BJ (cell line): Measurements from ENCODE around the gene NOD2. TPM values are rescaled to one million over a fixed set of nuclear protein-coding genes. Genes with fewer than 3 reads are reported as not detected.

ENCODE experiments used
- CTCF ChIA-PET: fragments of 350-600 bp; formaldehyde crosslinking; extraction: SDS; loops from one replicate; lab custom pipeline; 2021; ENCODE audit warnings: antibody characterized with exemption, inconsistent platforms; lab: Yijun Ruan, JAX
- POLR2A ChIA-PET: fragments of 300-600 bp; sonication (Branson Sonifier 250); formaldehyde crosslinking; extraction: SDS; loops from one replicate; lab custom pipeline; 2021; ENCODE audit warnings: antibody characterized with exemption; lab: Charles Lee
- DNase-seq: peaks from one replicate; pipeline ENCODE4 v3.0.0-alpha.2; 2011; ENCODE audit warnings: low read depth
- H3K27me3 ChIP-seq: 2 replicates; pipeline ENCODE4 v1.6.0; 2011; ENCODE audit warnings: low read length; ENCODE audit not compliant: control insufficient read depth, insufficient read depth
- H3K36me3 ChIP-seq: 2 replicates; pipeline ENCODE4 v1.5.1; 2011; ENCODE audit warnings: low read length; ENCODE audit not compliant: control insufficient read depth, insufficient read depth
- H3K4me3 ChIP-seq: 2 replicates; pipeline ENCODE4 v1.5.1; 2011; ENCODE audit warnings: low read depth, mild to moderate bottlenecking, control low read depth, low read length
- polyA plus RNA-seq: library from polyadenylated mRNA; depleted of rRNA; stranded (reverse); fragments of >200 nt; gene quantifications from 2 replicates; pipeline ENCODE4 v1.2.3, GENCODE V29; 2011
- TF ChIP-seq, protein P1 (sequence below): IDR thresholded peaks from 2 replicates; pipeline ENCODE4 v1.5.1; 2011; ENCODE audit warnings: low read depth, mild to moderate bottlenecking, control low read depth, inconsistent platforms, low read length, moderate library complexity; ENCODE audit not compliant: insufficient read depth

Gene NOD2
- polyA plus RNA-seq, 1 experiment, result not detected

- ChIA-PET POLR2A (no interaction called here), CTCF (interaction anchor here (1.0 kb wide), 1 partner anchor 11 kb away, joined by 3 read pairs; no protein-coding TSS in a partner anchor)
- DNase-seq, result no peak
- no peaks in the 10 kb centered on the region for H3K36me3 ChIP-seq
- H3K4me3 ChIP-seq, result no peak overlapping the region
- H3K27me3 ChIP-seq, result no peaks in the 10 kb centered on the region
- TF ChIP-seq, protein P1, sequence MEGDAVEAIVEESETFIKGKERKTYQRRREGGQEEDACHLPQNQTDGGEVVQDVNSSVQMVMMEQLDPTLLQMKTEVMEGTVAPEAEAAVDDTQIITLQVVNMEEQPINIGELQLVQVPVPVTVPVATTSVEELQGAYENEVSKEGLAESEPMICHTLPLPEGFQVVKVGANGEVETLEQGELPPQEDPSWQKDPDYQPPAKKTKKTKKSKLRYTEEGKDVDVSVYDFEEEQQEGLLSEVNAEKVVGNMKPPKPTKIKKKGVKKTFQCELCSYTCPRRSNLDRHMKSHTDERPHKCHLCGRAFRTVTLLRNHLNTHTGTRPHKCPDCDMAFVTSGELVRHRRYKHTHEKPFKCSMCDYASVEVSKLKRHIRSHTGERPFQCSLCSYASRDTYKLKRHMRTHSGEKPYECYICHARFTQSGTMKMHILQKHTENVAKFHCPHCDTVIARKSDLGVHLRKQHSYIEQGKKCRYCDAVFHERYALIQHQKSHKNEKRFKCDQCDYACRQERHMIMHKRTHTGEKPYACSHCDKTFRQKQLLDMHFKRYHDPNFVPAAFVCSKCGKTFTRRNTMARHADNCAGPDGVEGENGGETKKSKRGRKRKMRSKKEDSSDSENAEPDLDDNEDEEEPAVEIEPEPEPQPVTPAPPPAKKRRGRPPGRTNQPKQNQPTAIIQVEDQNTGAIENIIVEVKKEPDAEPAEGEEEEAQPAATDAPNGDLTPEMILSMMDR, result no peak
These were observed 12.2 kb downstream of the NOD2 start for GRCh38 chr16:50705436-50706110.

DNA sequence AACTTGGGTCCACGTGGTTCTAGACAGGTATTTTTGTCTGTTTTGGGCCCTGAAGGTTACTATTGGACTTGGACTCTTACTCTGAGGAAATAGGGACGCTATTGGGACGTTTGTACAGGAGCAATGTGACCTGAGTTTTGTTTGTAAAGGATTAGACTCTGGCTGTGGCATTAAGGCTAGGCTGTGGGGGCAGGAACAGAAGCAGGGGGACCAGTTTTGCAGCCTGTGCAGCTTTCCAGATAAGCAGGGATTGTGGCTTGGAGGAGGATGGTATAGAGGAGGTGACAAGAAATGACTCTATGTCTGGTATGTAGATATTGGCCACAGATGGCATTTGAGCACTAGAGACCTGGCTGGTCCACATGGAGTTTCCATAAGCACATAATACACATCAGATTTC, 12.8 kb downstream of the NOD2 start:
- no peak overlapping the region for H3K4me3 ChIP-seq
- CTCF ChIA-PET, result interaction anchor here (1.0 kb wide), 1 partner anchor 10 kb away, joined by 3 read pairs; no protein-coding TSS in a partner anchor
- H3K36me3 ChIP-seq, result no peaks in the 10 kb centered on the region
- no peaks in the 10 kb centered on the region for H3K27me3 ChIP-seq
- no peak for DNase-seq
- TF ChIP-seq, protein P1, result no peak
- POLR2A ChIA-PET, result no interaction called here

DNA sequence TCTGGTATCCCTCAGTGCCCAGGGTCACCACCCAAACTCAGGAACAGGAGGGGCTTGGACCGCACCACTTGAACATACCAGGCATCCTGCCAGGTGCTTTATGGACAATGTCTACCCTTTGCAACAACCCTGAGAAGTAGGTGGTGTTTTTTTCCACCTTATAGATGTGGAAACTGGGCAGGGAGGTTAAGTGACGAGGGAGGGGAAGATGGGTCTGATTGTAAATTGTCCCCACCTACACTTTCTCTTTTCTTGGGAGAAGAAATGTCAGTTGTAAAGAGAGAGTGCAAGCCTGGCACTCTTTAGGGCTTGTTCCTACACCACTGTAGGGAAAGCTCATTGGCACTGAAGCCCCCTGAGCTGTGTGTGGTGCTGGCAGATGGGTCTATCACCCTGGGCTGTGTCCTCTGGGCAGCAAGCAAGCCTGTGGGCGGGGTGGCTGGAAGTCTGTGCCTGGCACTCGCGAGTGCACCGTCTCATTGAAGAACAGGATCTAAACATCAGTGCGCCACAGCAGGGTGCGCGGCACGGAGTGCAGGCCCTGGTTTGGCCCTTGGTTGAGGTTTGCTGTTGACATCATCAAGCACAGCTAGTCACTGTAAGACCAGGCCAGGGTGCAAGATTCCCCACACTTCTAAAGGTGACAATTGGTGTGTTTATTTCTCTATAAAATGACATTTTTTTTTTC, 15.1 kb downstream of the NOD2 start:
- POLR2A ChIA-PET, result no interaction called here
- CTCF ChIA-PET, result no interaction called here
- TF ChIP-seq, protein P1, result no peak
- H3K4me3 ChIP-seq, result no peak overlapping the region
- H3K27me3 ChIP-seq, result no peaks in the 10 kb centered on the region
- DNase-seq, result no peak
- H3K36me3 ChIP-seq, result no peaks in the 10 kb centered on the region

- H3K4me3 ChIP-seq, result no peak overlapping the region
- CTCF ChIA-PET, result no interaction called here
- TF ChIP-seq, protein P1, result no peak
- no peaks in the 10 kb centered on the region for H3K27me3 ChIP-seq
- no peak for DNase-seq
- POLR2A ChIA-PET, result no interaction called here
- no peaks in the 10 kb centered on the region for H3K36me3 ChIP-seq
These were observed 15.8 kb downstream of the NOD2 start for GRCh38 chr16:50709061-50709684.

- TF ChIP-seq, protein P1, result no peak
These were observed 16.6 kb downstream of the NOD2 start for GRCh38 chr16:50709980-50710379.

More at GRCh38 chr16:50709980-50710379, 16.6 kb downstream of the NOD2 start:
- CTCF ChIA-PET, result no interaction called here
- no peaks in the 10 kb centered on the region for H3K36me3 ChIP-seq
- H3K4me3 ChIP-seq, result no peak overlapping the region
- no peaks in the 10 kb centered on the region for H3K27me3 ChIP-seq
- POLR2A ChIA-PET, result no interaction called here
- no peak for DNase-seq
